ENCODE results near the gene MAPKAPK5. TPM values are rescaled to one million over a fixed set of nuclear protein-coding genes. Genes with fewer than 3 reads are reported as not detected.

The MAPKAPK5 gene
- total RNA-seq = 51.7 and 61.2 TPM in 2 replicates

GRCh38 chr12:111841750-111842555 is at the start of gene MAPKAPK5:
MAPKAPK5 (plus strand) TSS chr12:111842228; CDS start chr12:111842734, 506 bp downstream.
- ChIA-PET POLR2A (interaction anchor here (0.6 to 2.7 kb wide), 16 partner anchors 14 to 556 kb away, joined by 3 to 20 read pairs (median 5); partner anchors contain the start of genes ACAD10, ALDH2, ATXN2 and BRAP), CTCF (interaction anchor here (1.0 to 1.5 kb wide), 3 partner anchors 29 to 88 kb away, joined by 3 to 6 read pairs (median 3); no protein-coding TSS in a partner anchor)
- Mint-ChIP-seq H3K27ac (peak within 1 kb of the TSS; percentile 97), H3K36me3 (ENCODE audit: low read depth) (peaks cover 42% of the 10 kb centered on the region), H3K4me1 (peaks cover 45% of the 10 kb centered on the region), H3K27me3 (no peaks in the 10 kb centered on the region), H3K4me3 (peak within 1 kb of the TSS; percentile 95), H3K9me3 (no peaks in the 10 kb centered on the region)
- DNase-seq = peak; percentile 98
- TF ChIP-seq CTCF (IDR thresholded peaks at IDR 0.05) = no peak
- ATAC-seq (ENCODE audit: low read depth) = peak; percentile 90
- intact Hi-C loops (cut with micrococcal nuclease) = loop anchor here (1.0 to 5.0 kb wide), 7 partner anchors 75 to 1560 kb away; partner anchors contain the start of genes ACAD10, ALDH2, ATP2A2 and ATXN2

- no peaks in the 10 kb centered on the region for H3K27me3 Mint-ChIP-seq
- TF ChIP-seq CTCF (IDR thresholded peaks at IDR 0.05) = no peak
- H3K4me1 Mint-ChIP-seq = no peaks in the 10 kb centered on the region
- no peak for ATAC-seq (ENCODE audit: low read depth)
- H3K27ac Mint-ChIP-seq = no peak overlapping the region
- H3K9me3 Mint-ChIP-seq = no peaks in the 10 kb centered on the region
- no peak for DNase-seq
- H3K36me3 Mint-ChIP-seq (ENCODE audit: low read depth) = peaks cover 52% of the 10 kb centered on the region
- no peak overlapping the region for H3K4me3 Mint-ChIP-seq
- intact Hi-C loops (cut with micrococcal nuclease) = no loop called here
- CTCF ChIA-PET = interaction anchor here (1.3 kb wide), 1 partner anchor 20 kb away, joined by 6 read pairs; no protein-coding TSS in a partner anchor
- POLR2A ChIA-PET = no interaction called here
Observed at GRCh38 chr12:111792856-111793235, 49.2 kb upstream of the MAPKAPK5 start.

GRCh38 chr12:111798182-111798581 is 43.8 kb upstream of the MAPKAPK5 start:
- Mint-ChIP-seq H3K27ac (no peak overlapping the region), H3K36me3 (ENCODE audit: low read depth) (peaks cover 39% of the 10 kb centered on the region), H3K27me3 (no peaks in the 10 kb centered on the region), H3K4me3 (no peak overlapping the region), H3K4me1 (no peaks in the 10 kb centered on the region), H3K9me3 (no peaks in the 10 kb centered on the region)
- TF ChIP-seq CTCF (IDR thresholded peaks at IDR 0.05) = no peak
- POLR2A ChIA-PET = no interaction called here
- ATAC-seq (ENCODE audit: low read depth) = no peak
- CTCF ChIA-PET = no interaction called here
- intact Hi-C loops (cut with micrococcal nuclease) = no loop called here
- DNase-seq = no peak

GRCh38 chr12:111799758-111800157 is 42.3 kb upstream of the MAPKAPK5 start:
- TF ChIP-seq CTCF (IDR thresholded peaks at IDR 0.05) = no peak
- no peak overlapping the region for H3K4me3 Mint-ChIP-seq
- no peaks in the 10 kb centered on the region for H3K4me1 Mint-ChIP-seq
- POLR2A ChIA-PET = interaction anchor here (0.6 kb wide), 1 partner anchor 35 kb away, joined by 4 read pairs; no protein-coding TSS in a partner anchor
- H3K27ac Mint-ChIP-seq = no peak overlapping the region
- no peaks in the 10 kb centered on the region for H3K27me3 Mint-ChIP-seq
- H3K9me3 Mint-ChIP-seq = no peaks in the 10 kb centered on the region
- intact Hi-C loops (cut with micrococcal nuclease) = no loop called here
- CTCF ChIA-PET = interaction anchor here (0.7 to 2.7 kb wide), 2 partner anchors 13 to 46 kb away, joined by 3 to 10 read pairs; no protein-coding TSS in a partner anchor
- no peak for DNase-seq
- H3K36me3 Mint-ChIP-seq (ENCODE audit: low read depth) = peaks cover 34% of the 10 kb centered on the region
- no peak for ATAC-seq (ENCODE audit: low read depth)

GRCh38 chr12:111803038-111803626 is 38.9 kb upstream of the MAPKAPK5 start:
- Mint-ChIP-seq H3K27ac (no peak overlapping the region), H3K36me3 (ENCODE audit: low read depth) (peaks cover 26% of the 10 kb centered on the region), H3K4me3 (no peak overlapping the region), H3K4me1 (no peaks in the 10 kb centered on the region), H3K27me3 (no peaks in the 10 kb centered on the region), H3K9me3 (no peaks in the 10 kb centered on the region)
- POLR2A ChIA-PET = no interaction called here
- CTCF ChIA-PET = no interaction called here
- intact Hi-C loops (cut with micrococcal nuclease) = no loop called here
- ATAC-seq (ENCODE audit: low read depth) = no peak
- no peak for TF ChIP-seq CTCF (IDR thresholded peaks at IDR 0.05)
- DNase-seq = no peak
